ENCODE data around the gene PPM1H. TPM values are rescaled to one million over a fixed set of nuclear protein-coding genes. Genes with fewer than 3 reads are reported as not detected.

The PPM1H gene
- total and polyA plus RNA-seq, 10 of the 15 experiments (the other 5 are each of a cell fraction or from before 2014, with no cell fraction given), result 0.11 to 0.83 (median 0.49) TPM

GRCh38 chr12:62713723-62714122 lies 221.2 kb downstream of the PPM1H start (continued):
- TF ChIP-seq, protein P1, sequence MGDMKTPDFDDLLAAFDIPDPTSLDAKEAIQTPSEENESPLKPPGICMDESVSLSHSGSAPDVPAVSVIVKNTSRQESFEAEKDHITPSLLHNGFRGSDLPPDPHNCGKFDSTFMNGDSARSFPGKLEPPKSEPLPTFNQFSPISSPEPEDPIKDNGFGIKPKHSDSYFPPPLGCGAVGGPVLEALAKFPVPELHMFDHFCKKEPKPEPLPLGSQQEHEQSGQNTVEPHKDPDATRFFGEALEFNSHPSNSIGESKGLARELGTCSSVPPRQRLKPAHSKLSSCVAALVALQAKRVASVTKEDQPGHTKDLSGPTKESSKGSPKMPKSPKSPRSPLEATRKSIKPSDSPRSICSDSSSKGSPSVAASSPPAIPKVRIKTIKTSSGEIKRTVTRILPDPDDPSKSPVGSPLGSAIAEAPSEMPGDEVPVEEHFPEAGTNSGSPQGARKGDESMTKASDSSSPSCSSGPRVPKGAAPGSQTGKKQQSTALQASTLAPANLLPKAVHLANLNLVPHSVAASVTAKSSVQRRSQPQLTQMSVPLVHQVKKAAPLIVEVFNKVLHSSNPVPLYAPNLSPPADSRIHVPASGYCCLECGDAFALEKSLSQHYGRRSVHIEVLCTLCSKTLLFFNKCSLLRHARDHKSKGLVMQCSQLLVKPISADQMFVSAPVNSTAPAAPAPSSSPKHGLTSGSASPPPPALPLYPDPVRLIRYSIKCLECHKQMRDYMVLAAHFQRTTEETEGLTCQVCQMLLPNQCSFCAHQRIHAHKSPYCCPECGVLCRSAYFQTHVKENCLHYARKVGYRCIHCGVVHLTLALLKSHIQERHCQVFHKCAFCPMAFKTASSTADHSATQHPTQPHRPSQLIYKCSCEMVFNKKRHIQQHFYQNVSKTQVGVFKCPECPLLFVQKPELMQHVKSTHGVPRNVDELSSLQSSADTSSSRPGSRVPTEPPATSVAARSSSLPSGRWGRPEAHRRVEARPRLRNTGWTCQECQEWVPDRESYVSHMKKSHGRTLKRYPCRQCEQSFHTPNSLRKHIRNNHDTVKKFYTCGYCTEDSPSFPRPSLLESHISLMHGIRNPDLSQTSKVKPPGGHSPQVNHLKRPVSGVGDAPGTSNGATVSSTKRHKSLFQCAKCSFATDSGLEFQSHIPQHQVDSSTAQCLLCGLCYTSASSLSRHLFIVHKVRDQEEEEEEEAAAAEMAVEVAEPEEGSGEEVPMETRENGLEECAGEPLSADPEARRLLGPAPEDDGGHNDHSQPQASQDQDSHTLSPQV (IDR thresholded peaks at IDR 0.05), result no peak
- TF ChIP-seq ZSCAN29 (IDR thresholded peaks at IDR 0.05), result no peak
- no peak for TF ChIP-seq TCF12 (IDR thresholded peaks at IDR 0.05; ENCODE audit: low read depth, low read length)
- no peak for TF ChIP-seq PAX8 (IDR thresholded peaks at IDR 0.05)
- TF ChIP-seq MYB (IDR thresholded peaks at IDR 0.05; ENCODE audit: borderline replicate concordance, low read depth, low read length), result no peak

DNA sequence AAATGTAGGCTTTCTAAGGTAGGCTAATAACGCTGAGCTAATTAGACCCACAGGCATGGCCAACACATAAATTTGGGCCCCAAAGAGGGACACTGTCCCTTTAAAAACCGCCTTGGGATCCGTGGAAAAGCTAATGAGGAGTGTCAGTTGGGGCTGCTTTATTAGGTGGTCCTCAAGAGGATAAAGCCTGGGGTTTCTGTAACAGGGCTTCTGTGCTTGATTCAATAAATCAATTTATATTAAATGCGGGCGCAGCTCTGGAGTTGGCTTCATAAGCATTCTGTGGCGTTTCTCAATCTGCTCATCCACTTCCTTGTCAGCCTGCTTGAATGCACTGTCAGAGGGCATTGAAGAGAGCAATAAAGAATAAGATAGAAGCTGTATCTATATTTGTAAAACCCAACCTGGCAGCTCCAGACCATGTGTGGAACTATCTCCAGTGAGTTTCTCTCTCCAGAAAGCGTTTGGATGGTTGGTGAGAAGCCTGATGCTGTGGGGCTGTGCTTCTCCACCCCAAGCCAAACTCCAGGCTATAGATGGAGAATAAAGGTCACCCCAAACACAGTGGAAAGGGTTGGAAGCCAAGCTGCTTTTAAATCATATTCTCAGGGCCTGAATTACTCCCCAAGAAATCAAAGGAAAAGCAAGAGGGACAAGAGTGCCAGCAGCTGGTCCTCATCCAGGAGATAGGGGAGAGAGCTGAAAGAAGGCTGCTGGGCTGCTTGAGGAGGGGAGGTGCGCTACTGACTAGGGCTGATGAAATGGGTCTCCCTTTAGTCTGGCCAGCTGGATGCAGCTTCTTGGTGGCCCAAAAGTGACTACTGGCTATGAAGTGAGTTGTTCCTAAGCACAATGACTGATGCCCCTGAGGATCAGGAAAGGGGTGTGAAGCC lies 222.0 kb downstream of the PPM1H start:
- Histone ChIP-seq H3K9ac (ENCODE audit: control insufficient read depth, insufficient read depth, low read length) (no peak overlapping the region), H3K9me3 (replicated peaks; ENCODE audit: control insufficient read depth, insufficient read depth, low read length) (no peaks in the 10 kb centered on the region), H3K4me3 (no peak overlapping the region), H3K4me2 (ENCODE audit: control insufficient read depth, insufficient read depth) (no peak overlapping the region), H3K79me2 (ENCODE audit: control insufficient read depth, insufficient read depth, low read length) (no peaks in the 10 kb centered on the region), H3K4me1 (ENCODE audit: control insufficient read depth, insufficient read depth, low read length) (no peaks in the 10 kb centered on the region), H3K27ac (ENCODE audit: control insufficient read depth, insufficient read depth) (no peak overlapping the region), H2AFZ (ENCODE audit: control insufficient read depth, low read depth, low read length) (no peak overlapping the region), H3K27me3 (replicated peaks in 1 of 2; ENCODE audit: control insufficient read depth in 2 of 2, insufficient read depth in 2 of 2, low read length in 1 of 2) (no peaks in the 10 kb centered on the region), H3K36me3 (ENCODE audit: control insufficient read depth in 2 of 2, insufficient read depth in 2 of 2, low read length in 1 of 2) (no peaks in the 10 kb centered on the region), H4K20me1 (ENCODE audit: control insufficient read depth, insufficient read depth) (no peaks in the 10 kb centered on the region)
- ChIA-PET POLR2A (no interaction called here), RAD21 (ENCODE audit: unreplicated experiment) (no interaction called here), SMC1A (ENCODE audit: uncharacterized antibody, unreplicated experiment) (interaction anchor here (1.0 kb wide), 1 partner anchor 85 kb away, joined by 3 read pairs; no protein-coding TSS in a partner anchor), CTCF (interaction anchor here (0.7 kb wide), 1 partner anchor 72 kb away, joined by 3 read pairs; no protein-coding TSS in a partner anchor)
- WGBS (ENCODE audit: insufficient coverage, insufficient replicate concordance, low lambda C conversion rate, missing lambda C conversion rate), result 56% methylated on average over 8 of the region's 8 CpGs
- no peak for FAIRE-seq
- in situ Hi-C loops (cut with MboI) (no loop called here), intact Hi-C loops (cut with micrococcal nuclease; ENCODE audit: unreplicated experiment) (no loop called here)
- ATAC-seq, result no peak
- DNase-seq (ENCODE audit: low read depth, low spot score), result no peak
- no TSS peak for BruUV-seq (replicated peaks)
- TF ChIP-seq CHD1 (IDR thresholded peaks at IDR 0.05; ENCODE audit: low read depth, low read length) (no peak), NR2C2 (IDR thresholded peaks at IDR 0.05; ENCODE audit: borderline replicate concordance, control insufficient read depth, insufficient read length, low read depth) (no peak), CBX3 (IDR thresholded peaks at IDR 0.05; ENCODE audit: borderline replicate concordance, low read depth) (no peak), EP300 (IDR thresholded peaks at IDR 0.05; ENCODE audit: borderline replicate concordance in 1 of 2, control insufficient read depth in 1 of 2, low read depth in 2 of 2, low read length in 2 of 2) (no peak), ZSCAN29 (IDR thresholded peaks at IDR 0.05) (no peak), RAD21 (IDR thresholded peaks at IDR 0.05; ENCODE audit: insufficient read depth, low read depth, low read length) (no peak), ETV6 (conservative IDR thresholded peaks at IDR 0.05 in 1 of 2, IDR thresholded peaks at IDR 0.05 in 1 of 2; ENCODE audit: borderline replicate concordance in 1 of 2, low read depth in 1 of 2) (no peak)
- TF ChIP-seq, protein P2, sequence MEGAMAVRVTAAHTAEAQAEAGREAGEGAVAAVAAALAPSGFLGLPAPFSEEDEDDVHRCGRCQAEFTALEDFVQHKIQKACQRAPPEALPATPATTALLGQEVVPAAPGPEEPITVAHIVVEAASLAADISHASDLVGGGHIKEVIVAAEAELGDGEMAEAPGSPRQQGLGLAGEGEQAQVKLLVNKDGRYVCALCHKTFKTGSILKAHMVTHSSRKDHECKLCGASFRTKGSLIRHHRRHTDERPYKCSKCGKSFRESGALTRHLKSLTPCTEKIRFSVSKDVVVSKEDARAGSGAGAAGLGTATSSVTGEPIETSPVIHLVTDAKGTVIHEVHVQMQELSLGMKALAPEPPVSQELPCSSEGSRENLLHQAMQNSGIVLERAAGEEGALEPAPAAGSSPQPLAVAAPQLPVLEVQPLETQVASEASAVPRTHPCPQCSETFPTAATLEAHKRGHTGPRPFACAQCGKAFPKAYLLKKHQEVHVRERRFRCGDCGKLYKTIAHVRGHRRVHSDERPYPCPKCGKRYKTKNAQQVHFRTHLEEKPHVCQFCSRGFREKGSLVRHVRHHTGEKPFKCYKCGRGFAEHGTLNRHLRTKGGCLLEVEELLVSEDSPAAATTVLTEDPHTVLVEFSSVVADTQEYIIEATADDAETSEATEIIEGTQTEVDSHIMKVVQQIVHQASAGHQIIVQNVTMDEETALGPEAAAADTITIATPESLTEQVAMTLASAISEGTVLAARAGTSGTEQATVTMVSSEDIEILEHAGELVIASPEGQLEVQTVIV (IDR thresholded peaks at IDR 0.05; ENCODE audit: borderline replicate concordance, partially characterized antibody), result no peak

Measured in GM12878 (cell line).